ENCODE data around the gene MYBBP1A. TPM values are rescaled to one million over a fixed set of nuclear protein-coding genes. Genes with fewer than 3 reads are reported as not detected.

MYBBP1A gene
- total and polyA plus RNA-seq, 2 of the 13 experiments (the other 11 are each of a cell fraction or from before 2014, with no cell fraction given): 18.6 to 54.8 TPM

DNA sequence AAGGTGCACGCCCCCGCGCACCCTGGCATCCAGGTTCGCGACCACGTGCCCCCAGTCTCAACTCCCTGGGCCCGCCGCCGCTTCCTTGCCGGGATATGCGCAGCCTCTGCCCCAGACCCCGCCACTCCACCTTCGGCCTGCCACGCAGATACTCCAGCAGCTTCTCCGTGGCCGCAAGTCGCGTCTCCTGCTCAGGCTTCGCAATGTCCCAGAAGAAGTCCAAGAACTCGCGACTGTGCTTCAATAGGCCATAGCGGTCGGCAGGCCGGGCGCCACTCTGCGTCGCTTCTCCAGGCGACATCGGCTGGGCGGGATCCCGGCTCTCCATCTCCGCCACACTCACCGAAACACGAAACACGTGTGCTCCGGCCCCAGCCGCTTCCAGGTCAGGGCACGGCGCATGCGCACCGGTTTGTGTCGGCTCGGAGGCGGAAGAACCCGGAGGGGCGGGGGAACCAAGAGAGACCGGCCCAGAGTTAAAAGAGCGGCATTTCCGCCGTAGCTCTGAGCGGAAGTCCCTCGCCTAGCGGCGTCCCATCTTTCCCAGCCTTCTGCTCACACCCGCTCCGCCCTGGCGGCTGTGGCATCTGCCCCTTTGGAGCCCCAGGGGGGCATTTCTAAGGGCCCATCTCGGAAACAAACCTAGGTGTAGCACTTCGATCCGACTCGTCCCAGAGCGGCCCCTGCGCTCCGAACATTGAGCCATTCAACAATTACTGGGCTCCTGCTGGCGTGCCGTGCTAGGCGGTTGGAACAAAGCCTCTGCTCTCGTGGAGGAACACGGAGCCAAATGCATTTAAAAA, at the start of gene MYBBP1A (continued):
- TF ChIP-seq, protein P1, sequence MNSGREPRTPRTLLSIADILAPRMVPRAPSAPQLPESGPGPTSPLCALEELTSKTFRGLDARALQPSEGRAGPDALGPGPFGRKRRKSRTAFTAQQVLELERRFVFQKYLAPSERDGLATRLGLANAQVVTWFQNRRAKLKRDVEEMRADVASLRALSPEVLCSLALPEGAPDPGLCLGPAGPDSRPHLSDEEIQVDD (CRISPR knock-in tag; IDR thresholded peaks at IDR 0.05; ENCODE audit: borderline replicate concordance): peak; percentile 68; the same call in 1 of the 2 replicates
- TF ChIP-seq SMARCC2 (IDR thresholded peaks at IDR 0.05) (no peak), EEA1 (CRISPR knock-in tag; IDR thresholded peaks at IDR 0.05; ENCODE audit: borderline replicate concordance) (peak; percentile 89; the same call in 1 of the 2 replicates), ZC3H4 (CRISPR knock-in tag; IDR thresholded peaks at IDR 0.05; ENCODE audit: borderline replicate concordance) (no peak), RXRB (CRISPR knock-in tag; IDR thresholded peaks at IDR 0.05; ENCODE audit: borderline replicate concordance) (no peak), ZNF615 (CRISPR knock-in tag; IDR thresholded peaks at IDR 0.05; ENCODE audit: borderline replicate concordance) (no peak), RFX5 (IDR thresholded peaks at IDR 0.05; ENCODE audit: low read depth, low read length) (no peak), REXO4 (CRISPR knock-in tag; IDR thresholded peaks at IDR 0.05; ENCODE audit: borderline replicate concordance) (no peak), FOXA3 (CRISPR knock-in tag; IDR thresholded peaks at IDR 0.05) (peak; percentile 18)
- TF ChIP-seq, protein P2, sequence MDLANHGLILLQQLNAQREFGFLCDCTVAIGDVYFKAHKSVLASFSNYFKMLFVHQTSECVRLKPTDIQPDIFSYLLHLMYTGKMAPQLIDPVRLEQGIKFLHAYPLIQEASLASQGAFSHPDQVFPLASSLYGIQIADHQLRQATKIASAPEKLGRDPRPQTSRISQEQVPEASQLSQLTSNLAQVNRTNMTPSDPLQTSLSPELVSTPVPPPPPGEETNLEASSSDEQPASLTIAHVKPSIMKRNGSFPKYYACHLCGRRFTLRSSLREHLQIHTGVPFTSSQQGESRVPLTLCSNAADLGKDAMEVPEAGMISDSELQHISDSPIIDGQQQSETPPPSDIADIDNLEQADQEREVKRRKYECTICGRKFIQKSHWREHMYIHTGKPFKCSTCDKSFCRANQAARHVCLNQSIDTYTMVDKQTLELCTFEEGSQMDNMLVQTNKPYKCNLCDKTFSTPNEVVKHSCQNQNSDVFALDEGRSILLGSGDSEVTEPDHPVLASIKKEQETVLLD (CRISPR knock-in tag; IDR thresholded peaks at IDR 0.05; ENCODE audit: low read depth): peak; percentile 83
- TF ChIP-seq, protein P3, sequence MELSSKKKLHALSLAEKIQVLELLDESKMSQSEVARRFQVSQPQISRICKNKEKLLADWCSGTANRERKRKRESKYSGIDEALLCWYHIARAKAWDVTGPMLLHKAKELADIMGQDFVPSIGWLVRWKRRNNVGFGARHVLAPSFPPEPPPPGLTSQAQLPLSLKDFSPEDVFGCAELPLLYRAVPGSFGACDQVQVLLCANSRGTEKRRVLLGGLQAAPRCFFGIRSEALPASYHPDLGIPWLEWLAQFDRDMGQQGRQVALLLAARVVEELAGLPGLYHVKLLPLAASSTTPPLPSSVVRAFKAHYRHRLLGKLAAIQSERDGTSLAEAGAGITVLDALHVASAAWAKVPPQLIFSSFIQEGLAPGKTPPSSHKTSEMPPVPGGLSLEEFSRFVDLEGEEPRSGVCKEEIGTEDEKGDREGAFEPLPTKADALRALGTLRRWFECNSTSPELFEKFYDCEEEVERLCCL (CRISPR knock-in tag; IDR thresholded peaks at IDR 0.05; ENCODE audit: borderline replicate concordance): peak; percentile 36; the same call in 1 of the 2 replicates
- TF ChIP-seq, protein P4, sequence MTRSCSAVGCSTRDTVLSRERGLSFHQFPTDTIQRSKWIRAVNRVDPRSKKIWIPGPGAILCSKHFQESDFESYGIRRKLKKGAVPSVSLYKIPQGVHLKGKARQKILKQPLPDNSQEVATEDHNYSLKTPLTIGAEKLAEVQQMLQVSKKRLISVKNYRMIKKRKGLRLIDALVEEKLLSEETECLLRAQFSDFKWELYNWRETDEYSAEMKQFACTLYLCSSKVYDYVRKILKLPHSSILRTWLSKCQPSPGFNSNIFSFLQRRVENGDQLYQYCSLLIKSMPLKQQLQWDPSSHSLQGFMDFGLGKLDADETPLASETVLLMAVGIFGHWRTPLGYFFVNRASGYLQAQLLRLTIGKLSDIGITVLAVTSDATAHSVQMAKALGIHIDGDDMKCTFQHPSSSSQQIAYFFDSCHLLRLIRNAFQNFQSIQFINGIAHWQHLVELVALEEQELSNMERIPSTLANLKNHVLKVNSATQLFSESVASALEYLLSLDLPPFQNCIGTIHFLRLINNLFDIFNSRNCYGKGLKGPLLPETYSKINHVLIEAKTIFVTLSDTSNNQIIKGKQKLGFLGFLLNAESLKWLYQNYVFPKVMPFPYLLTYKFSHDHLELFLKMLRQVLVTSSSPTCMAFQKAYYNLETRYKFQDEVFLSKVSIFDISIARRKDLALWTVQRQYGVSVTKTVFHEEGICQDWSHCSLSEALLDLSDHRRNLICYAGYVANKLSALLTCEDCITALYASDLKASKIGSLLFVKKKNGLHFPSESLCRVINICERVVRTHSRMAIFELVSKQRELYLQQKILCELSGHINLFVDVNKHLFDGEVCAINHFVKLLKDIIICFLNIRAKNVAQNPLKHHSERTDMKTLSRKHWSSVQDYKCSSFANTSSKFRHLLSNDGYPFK (CRISPR knock-in tag; IDR thresholded peaks at IDR 0.05; ENCODE audit: borderline replicate concordance): peak; percentile 93
- TF ChIP-seq, protein P5, sequence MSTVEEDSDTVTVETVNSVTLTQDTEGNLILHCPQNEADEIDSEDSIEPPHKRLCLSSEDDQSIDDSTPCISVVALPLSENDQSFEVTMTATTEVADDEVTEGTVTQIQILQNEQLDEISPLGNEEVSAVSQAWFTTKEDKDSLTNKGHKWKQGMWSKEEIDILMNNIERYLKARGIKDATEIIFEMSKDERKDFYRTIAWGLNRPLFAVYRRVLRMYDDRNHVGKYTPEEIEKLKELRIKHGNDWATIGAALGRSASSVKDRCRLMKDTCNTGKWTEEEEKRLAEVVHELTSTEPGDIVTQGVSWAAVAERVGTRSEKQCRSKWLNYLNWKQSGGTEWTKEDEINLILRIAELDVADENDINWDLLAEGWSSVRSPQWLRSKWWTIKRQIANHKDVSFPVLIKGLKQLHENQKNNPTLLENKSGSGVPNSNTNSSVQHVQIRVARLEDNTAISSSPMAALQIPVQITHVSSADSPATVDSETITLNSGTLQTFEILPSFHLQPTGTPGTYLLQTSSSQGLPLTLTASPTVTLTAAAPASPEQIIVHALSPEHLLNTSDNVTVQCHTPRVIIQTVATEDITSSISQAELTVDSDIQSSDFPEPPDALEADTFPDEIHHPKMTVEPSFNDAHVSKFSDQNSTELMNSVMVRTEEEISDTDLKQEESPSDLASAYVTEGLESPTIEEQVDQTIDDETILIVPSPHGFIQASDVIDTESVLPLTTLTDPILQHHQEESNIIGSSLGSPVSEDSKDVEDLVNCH (CRISPR knock-in tag; IDR thresholded peaks at IDR 0.05): no peak
- TF ChIP-seq, protein P6, sequence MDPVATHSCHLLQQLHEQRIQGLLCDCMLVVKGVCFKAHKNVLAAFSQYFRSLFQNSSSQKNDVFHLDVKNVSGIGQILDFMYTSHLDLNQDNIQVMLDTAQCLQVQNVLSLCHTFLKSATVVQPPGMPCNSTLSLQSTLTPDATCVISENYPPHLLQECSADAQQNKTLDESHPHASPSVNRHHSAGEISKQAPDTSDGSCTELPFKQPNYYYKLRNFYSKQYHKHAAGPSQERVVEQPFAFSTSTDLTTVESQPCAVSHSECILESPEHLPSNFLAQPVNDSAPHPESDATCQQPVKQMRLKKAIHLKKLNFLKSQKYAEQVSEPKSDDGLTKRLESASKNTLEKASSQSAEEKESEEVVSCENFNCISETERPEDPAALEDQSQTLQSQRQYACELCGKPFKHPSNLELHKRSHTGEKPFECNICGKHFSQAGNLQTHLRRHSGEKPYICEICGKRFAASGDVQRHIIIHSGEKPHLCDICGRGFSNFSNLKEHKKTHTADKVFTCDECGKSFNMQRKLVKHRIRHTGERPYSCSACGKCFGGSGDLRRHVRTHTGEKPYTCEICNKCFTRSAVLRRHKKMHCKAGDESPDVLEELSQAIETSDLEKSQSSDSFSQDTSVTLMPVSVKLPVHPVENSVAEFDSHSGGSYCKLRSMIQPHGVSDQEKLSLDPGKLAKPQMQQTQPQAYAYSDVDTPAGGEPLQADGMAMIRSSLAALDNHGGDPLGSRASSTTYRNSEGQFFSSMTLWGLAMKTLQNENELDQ (CRISPR knock-in tag; IDR thresholded peaks at IDR 0.05; ENCODE audit: borderline replicate concordance): peak; percentile 19; the same call in 1 of the 2 replicates
- TF ChIP-seq, protein P7, sequence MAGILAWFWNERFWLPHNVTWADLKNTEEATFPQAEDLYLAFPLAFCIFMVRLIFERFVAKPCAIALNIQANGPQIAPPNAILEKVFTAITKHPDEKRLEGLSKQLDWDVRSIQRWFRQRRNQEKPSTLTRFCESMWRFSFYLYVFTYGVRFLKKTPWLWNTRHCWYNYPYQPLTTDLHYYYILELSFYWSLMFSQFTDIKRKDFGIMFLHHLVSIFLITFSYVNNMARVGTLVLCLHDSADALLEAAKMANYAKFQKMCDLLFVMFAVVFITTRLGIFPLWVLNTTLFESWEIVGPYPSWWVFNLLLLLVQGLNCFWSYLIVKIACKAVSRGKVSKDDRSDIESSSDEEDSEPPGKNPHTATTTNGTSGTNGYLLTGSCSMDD (CRISPR knock-in tag; IDR thresholded peaks at IDR 0.05): no peak
